ENCODE results near the gene VAT1.

Gene VAT1

DNA sequence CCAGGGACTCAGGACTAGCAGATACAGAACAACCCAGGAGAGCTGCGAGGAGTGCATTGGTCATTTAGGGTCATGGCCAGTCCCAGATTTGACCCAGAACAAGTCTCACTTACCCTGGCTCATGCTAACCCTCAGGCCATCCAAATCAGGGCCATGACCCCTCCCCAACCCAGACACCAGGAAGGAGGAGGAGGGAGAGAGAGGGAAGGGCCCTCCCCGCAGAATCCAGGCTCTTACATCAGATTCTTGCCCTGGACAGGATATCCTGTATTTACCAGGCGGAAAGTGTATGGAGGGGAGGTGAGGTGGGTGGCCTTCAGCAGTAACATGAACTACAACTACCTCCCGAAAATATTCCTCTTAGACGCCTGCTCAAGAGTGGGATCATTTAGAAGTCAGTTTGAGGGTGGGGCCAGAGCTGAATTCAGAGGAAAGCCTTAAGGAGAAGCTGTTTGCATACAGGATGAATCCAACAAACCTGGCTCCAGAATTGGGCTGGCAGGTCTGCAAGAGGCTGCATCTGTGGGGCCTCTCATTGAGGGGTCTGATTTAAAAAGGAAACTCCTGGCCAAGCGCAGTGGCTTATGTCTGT, 2.1 kb downstream of the VAT1 start:
- no peak for DNase-seq (ENCODE audit: insufficient read length, low spot score)
- FAIRE-seq, result no peak
- TF ChIP-seq SPI1 (IDR thresholded peaks at IDR 0.05; ENCODE audit: low read depth, low read length), result no peak
- TF ChIP-seq PAX5 (IDR thresholded peaks at IDR 0.05; ENCODE audit: insufficient read depth, low read length, severe bottlenecking), result no peak
- no peak for TF ChIP-seq POU2F2 (IDR thresholded peaks at IDR 0.05; ENCODE audit: low read depth, low read length)
- no peak for TF ChIP-seq POLR2A (IDR thresholded peaks at IDR 0.05; ENCODE audit: low read depth, low read length)
- TF ChIP-seq POLR2AphosphoS5 (IDR thresholded peaks at IDR 0.05; ENCODE audit: low read depth, low read length), result no peak
- no peak for TF ChIP-seq TAF1 (IDR thresholded peaks at IDR 0.05; ENCODE audit: low read depth, low read length)

DNA sequence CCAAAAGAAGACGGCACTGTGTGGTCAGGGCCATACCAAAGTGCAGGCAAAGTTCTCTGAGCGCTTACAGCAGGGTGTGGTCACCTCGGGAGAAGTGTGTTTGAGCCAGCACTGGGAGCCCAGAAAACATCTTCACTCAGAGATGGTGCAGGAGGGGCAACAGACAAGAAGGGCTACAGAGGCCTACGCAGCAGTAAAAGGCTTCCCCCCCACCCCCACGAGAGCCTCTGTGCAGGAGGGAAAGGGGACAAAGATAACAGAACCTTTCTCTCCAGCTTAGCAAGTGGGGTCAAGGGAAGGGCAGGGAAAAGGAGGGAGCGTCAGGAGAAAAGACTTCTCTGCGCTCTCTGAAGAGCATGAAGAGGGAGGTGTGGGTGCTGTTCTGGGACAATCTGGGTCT, 2.8 kb downstream of the VAT1 start:
- no peak for TF ChIP-seq PAX5 (IDR thresholded peaks at IDR 0.05; ENCODE audit: insufficient read depth, low read length, severe bottlenecking)
- no peak for TF ChIP-seq POU2F2 (IDR thresholded peaks at IDR 0.05; ENCODE audit: low read depth, low read length)
- no peak for TF ChIP-seq POLR2A (IDR thresholded peaks at IDR 0.05; ENCODE audit: low read depth, low read length)
- no peak for TF ChIP-seq POLR2AphosphoS5 (IDR thresholded peaks at IDR 0.05; ENCODE audit: low read depth, low read length)
- TF ChIP-seq SPI1 (IDR thresholded peaks at IDR 0.05; ENCODE audit: low read depth, low read length), result no peak
- no peak for TF ChIP-seq TAF1 (IDR thresholded peaks at IDR 0.05; ENCODE audit: low read depth, low read length)
- no peak for DNase-seq (ENCODE audit: insufficient read length, low spot score)
- no peak for FAIRE-seq

DNA sequence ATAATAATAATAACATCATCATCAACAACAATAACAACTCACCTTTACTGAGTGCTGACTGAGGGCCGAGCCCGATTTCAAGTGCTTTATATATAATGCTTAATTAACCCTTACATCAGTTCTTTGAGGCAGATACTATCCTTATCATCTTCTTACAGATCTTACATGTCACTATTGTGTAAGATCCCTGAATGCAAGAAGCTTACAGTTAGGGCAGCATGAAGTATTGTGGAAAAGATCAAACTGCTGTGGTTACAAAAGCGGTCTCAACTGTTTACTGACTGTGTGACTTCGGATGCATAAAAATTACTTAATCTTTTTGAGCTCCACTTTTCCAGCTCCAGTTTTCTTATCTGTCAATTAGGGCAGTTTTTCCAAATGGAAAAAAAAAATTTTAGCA, 3.3 kb downstream of the VAT1 start:
- no peak for DNase-seq (ENCODE audit: insufficient read length, low spot score)
- no peak for TF ChIP-seq POLR2AphosphoS5 (IDR thresholded peaks at IDR 0.05; ENCODE audit: low read depth, low read length)
- no peak for FAIRE-seq

DNA sequence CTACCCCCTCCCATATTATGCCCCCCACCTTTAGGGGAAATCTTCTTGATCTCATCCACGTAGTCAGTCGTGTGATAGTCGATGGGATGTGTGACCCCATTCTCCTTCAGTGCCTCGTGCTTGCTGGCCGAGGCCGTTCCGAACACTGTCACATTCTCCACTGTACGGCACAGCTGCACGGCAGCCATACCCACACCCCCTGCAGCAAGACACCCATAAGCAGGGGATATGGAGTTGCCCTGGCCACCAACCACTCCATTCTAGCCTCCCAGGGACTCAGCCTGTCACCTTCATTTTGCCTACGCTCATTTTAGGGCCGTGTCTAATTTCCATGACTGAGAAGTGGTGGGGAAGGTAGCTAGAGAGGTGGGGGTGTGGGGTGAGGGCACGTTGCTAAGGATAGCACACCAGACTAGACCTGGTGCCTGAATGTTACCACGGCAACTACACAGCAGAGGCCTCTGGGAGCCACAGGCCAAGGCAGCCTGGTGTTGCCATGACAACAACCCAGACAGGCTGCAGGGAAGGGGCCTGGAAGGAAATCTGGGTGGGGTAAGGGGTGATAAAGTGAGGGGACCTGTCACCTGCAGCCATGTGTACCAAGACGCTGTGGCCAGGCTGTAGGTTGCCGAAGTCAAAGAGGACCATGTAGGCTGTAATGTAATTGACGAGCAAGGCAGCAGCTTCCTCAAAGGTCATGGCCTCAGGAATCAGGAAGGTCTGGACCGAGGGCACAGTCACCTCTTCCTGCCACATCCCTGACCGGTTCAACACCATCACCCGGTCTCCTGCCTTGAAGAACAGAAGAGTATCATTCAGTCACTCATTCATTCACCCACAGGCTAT, 4.0 kb downstream of the VAT1 start:
- FAIRE-seq (peak; percentile 83), DNase-seq (ENCODE audit: insufficient read length, low spot score) (no peak)
- TF ChIP-seq TAF1 (IDR thresholded peaks at IDR 0.05; ENCODE audit: low read depth, low read length) (no peak), SPI1 (IDR thresholded peaks at IDR 0.05; ENCODE audit: low read depth, low read length) (no peak), POLR2AphosphoS5 (IDR thresholded peaks at IDR 0.05; ENCODE audit: low read depth, low read length) (peak; percentile 8; the same call in 1 of the 2 replicates), POU2F2 (IDR thresholded peaks at IDR 0.05; ENCODE audit: low read depth, low read length) (0 out of 2 replicates have a peak, but pooled peaks have one; percentile 29), POLR2A (IDR thresholded peaks at IDR 0.05; ENCODE audit: low read depth, low read length) (no peak), PAX5 (IDR thresholded peaks at IDR 0.05; ENCODE audit: insufficient read depth, low read length, severe bottlenecking) (no peak)

DNA sequence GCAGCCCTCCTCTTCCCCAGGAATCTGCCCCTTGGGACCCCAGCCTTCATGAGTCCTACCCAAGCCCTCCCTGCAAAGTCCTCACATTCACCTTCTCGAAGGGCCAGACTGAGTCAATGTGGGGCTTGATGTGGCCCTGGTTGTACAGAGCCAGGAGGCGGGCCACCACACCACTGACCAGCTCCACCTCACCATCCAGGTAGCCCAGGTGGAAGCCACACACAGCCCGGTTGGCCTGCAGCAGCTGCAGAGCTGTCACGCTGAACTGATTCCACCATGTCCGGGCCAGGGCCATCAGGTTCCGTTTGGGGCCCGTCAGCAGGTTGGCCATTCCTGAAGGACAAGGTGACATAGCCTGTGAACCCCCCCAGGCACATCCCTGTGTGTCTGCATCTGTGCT, 6.0 kb downstream of the VAT1 start:
- no peak for TF ChIP-seq PAX5 (IDR thresholded peaks at IDR 0.05; ENCODE audit: insufficient read depth, low read length, severe bottlenecking)
- TF ChIP-seq TAF1 (IDR thresholded peaks at IDR 0.05; ENCODE audit: low read depth, low read length), result no peak
- no peak for TF ChIP-seq POLR2A (IDR thresholded peaks at IDR 0.05; ENCODE audit: low read depth, low read length)
- TF ChIP-seq POLR2AphosphoS5 (IDR thresholded peaks at IDR 0.05; ENCODE audit: low read depth, low read length), result peak; percentile 38
- no peak for DNase-seq (ENCODE audit: insufficient read length, low spot score)
- no peak for FAIRE-seq

DNA sequence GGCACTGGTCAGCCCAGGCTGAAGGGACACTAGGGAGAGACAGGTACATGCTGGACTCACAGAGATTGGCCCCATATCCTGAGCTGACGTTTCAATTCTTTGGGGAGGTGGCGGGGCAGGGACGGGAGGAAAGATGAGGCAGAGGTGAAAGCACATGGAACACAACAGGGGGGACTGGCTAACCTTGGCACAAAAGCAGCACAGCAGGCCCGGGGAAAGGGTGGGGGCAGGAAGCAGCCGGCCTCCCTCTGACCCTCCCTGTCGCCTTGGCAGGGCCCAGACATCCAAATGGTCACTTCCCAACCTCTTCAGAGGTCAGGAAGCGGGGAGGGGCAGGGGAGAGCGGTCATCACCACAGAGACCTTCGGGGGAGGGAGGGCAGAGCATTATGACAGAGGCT, 6.6 kb downstream of the VAT1 start:
- TF ChIP-seq POLR2AphosphoS5 (IDR thresholded peaks at IDR 0.05; ENCODE audit: low read depth, low read length), result no peak
- FAIRE-seq (no peak), DNase-seq (ENCODE audit: insufficient read length, low spot score) (no peak)

DNA sequence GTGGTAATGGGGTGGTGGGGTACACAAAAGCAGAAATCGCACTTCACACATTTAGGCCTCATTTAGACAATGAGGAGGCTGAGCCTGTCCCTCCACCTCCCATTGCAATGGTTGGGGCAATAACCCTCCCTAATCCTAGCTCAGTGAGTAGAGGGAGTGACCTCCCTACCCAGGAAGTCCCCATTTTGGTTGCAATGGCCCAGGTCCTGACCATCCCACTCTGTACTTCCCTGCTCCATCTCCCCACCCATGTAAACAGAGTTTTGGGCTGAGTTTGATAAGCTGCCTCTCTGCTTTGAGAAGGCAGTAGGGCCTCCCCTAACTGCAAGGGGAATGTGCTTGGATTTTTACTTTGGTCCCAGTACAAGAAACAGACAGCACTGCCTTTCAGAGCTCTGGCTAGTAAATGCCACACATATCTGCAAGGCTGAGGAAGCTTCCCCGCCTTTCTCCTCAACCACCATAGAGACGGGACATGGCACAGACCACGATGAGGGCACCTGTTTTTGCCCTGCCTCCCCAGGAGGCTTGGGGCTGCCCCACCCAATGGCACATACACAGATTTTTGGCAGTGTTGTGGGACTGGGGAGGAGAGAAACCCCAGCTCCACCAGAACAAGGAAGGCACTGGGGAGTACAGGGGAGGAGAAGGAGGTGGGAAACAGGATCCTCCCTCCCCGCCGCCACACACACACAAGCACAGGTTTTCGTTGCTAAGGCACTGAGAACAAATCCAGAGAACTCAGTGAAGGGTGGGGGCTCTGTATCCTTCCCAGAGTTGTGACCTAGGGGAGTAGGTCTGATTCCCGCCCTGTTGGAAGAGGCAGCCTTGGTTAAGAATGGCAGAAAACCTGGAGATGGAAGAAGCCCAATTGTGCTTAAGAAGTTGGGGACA, 7.3 kb downstream of the VAT1 start:
- FAIRE-seq (no peak), DNase-seq (ENCODE audit: insufficient read length, low spot score) (no peak)
- TF ChIP-seq POU2F2 (IDR thresholded peaks at IDR 0.05; ENCODE audit: low read depth, low read length), result no peak
- TF ChIP-seq POLR2AphosphoS5 (IDR thresholded peaks at IDR 0.05; ENCODE audit: low read depth, low read length), result no peak
- TF ChIP-seq SPI1 (IDR thresholded peaks at IDR 0.05; ENCODE audit: low read depth, low read length), result no peak
- TF ChIP-seq POLR2A (IDR thresholded peaks at IDR 0.05; ENCODE audit: low read depth, low read length), result no peak; the same call in 1 of the 2 replicates
- no peak for TF ChIP-seq PAX5 (IDR thresholded peaks at IDR 0.05; ENCODE audit: insufficient read depth, low read length, severe bottlenecking)
- no peak for TF ChIP-seq TAF1 (IDR thresholded peaks at IDR 0.05; ENCODE audit: low read depth, low read length)

DNA sequence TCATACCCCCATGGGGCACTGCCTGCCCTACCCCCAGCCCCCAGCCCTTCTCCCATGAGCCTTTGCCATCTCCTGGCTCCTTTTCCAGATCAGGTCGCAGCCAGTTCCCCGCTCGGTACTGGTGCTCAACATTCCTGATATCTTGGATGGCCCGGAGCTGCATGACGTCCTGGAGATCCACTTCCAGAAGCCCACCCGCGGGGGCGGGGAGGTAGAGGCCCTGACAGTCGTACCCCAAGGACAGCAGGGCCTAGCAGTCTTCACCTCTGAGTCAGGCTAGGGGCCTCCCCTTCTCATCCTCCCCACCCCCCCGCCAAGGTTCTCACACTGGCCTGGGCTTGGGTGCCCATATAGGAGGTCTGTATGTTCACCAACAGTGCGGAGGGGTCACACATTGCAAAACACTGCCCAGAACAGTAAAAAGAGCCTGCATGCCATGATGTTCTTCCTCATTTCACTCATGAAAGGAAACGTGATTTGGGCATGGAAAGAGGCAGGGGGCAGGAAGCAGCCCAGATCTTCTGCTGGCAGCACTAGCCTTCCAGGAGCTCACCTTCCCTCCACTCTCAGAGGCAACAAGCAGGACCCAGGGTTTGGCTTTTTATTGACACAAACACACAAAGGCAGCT, 8.1 kb downstream of the VAT1 start:
- FAIRE-seq (no peak), DNase-seq (ENCODE audit: insufficient read length, low spot score) (no peak)
- TF ChIP-seq SPI1 (IDR thresholded peaks at IDR 0.05; ENCODE audit: low read depth, low read length) (no peak), PAX5 (IDR thresholded peaks at IDR 0.05; ENCODE audit: insufficient read depth, low read length, severe bottlenecking) (no peak), POLR2AphosphoS5 (IDR thresholded peaks at IDR 0.05; ENCODE audit: low read depth, low read length) (no peak), TAF1 (IDR thresholded peaks at IDR 0.05; ENCODE audit: low read depth, low read length) (no peak), POU2F2 (IDR thresholded peaks at IDR 0.05; ENCODE audit: low read depth, low read length) (no peak), POLR2A (IDR thresholded peaks at IDR 0.05; ENCODE audit: low read depth, low read length) (no peak)

DNA sequence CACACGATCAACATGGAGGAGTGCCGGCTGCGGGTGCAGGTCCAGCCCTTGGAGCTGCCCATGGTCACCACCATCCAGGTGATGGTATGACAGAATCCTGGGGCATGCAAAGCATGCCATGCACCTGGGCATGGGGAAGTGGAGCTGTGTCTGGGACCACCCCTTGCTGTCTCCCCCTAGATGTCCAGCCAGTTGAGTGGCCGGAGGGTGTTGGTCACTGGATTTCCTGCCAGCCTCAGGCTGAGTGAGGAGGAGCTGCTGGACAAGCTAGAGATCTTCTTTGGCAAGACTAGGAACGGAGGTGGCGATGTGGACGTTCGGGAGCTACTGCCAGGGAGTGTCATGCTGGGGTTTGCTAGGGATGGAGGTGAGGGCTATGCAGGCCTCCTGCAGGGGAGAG, 8.9 kb downstream of the VAT1 start:
- TF ChIP-seq SPI1 (IDR thresholded peaks at IDR 0.05; ENCODE audit: low read depth, low read length) (no peak), POLR2A (IDR thresholded peaks at IDR 0.05; ENCODE audit: low read depth, low read length) (no peak), POU2F2 (IDR thresholded peaks at IDR 0.05; ENCODE audit: low read depth, low read length) (no peak), PAX5 (IDR thresholded peaks at IDR 0.05; ENCODE audit: insufficient read depth, low read length, severe bottlenecking) (no peak), TAF1 (IDR thresholded peaks at IDR 0.05; ENCODE audit: low read depth, low read length) (no peak), POLR2AphosphoS5 (IDR thresholded peaks at IDR 0.05; ENCODE audit: low read depth, low read length) (no peak)
- DNase-seq (ENCODE audit: insufficient read length, low spot score) (no peak), FAIRE-seq (no peak)

All from GM12891 (cell line).